Osteocyte (in vitro differentiated cells): ENCODE results near the gene JPT2. TPM values are rescaled to one million over a fixed set of nuclear protein-coding genes. Genes with fewer than 3 reads are reported as not detected.
A peak's percentile ranks its signal among the peaks of the same experiment; 100 is the strongest.

Experiments used
- DNase-seq: peaks from one replicate; pipeline ENCODE4 v3.0.0; 2021; ENCODE audit warnings: mixed read lengths; ENCODE audit not compliant: unreplicated experiment; ENCODE audit errors: extremely low spot score
- H3K27ac Mint-ChIP-seq: one replicate; pipeline ENCODE4 v1.8.0; 2021; ENCODE audit warnings: mild to moderate bottlenecking, mixed read lengths; ENCODE audit not compliant: unreplicated experiment
- H3K27me3 Mint-ChIP-seq: one replicate; pipeline ENCODE4 v1.8.0; 2021; ENCODE audit warnings: mixed read lengths; ENCODE audit not compliant: unreplicated experiment
- H3K36me3 Mint-ChIP-seq: one replicate; pipeline ENCODE4 v1.8.0; 2021; ENCODE audit warnings: mixed read lengths; ENCODE audit not compliant: unreplicated experiment
- H3K4me1 Mint-ChIP-seq: one replicate; pipeline ENCODE4 v1.8.0; 2021; ENCODE audit warnings: mixed read lengths; ENCODE audit not compliant: unreplicated experiment
- H3K4me3 Mint-ChIP-seq: one replicate; pipeline ENCODE4 v1.8.0; 2021; ENCODE audit warnings: mild to moderate bottlenecking, moderate library complexity, mixed read lengths; ENCODE audit not compliant: unreplicated experiment
- H3K9me3 Mint-ChIP-seq: one replicate; pipeline ENCODE4 v1.8.0; 2021; ENCODE audit warnings: mixed read lengths; ENCODE audit not compliant: unreplicated experiment
- total RNA-seq: library from RNA; stranded (reverse); gene quantifications from 2 replicates; pipeline ENCODE4 v1.2.1, GENCODE V29; 2021
- TF ChIP-seq, protein P1 (sequence below): fragments of 200-600 bp; sonication (generic); IDR thresholded peaks from 2 replicates; pipeline ENCODE4 v1.5.0; 2021; ENCODE audit warnings: antibody characterized with exemption, mild to moderate bottlenecking, moderate library complexity

JPT2 gene
- total RNA-seq, 1 donor from 2014 or later, result 53.6 TPM

DNA sequence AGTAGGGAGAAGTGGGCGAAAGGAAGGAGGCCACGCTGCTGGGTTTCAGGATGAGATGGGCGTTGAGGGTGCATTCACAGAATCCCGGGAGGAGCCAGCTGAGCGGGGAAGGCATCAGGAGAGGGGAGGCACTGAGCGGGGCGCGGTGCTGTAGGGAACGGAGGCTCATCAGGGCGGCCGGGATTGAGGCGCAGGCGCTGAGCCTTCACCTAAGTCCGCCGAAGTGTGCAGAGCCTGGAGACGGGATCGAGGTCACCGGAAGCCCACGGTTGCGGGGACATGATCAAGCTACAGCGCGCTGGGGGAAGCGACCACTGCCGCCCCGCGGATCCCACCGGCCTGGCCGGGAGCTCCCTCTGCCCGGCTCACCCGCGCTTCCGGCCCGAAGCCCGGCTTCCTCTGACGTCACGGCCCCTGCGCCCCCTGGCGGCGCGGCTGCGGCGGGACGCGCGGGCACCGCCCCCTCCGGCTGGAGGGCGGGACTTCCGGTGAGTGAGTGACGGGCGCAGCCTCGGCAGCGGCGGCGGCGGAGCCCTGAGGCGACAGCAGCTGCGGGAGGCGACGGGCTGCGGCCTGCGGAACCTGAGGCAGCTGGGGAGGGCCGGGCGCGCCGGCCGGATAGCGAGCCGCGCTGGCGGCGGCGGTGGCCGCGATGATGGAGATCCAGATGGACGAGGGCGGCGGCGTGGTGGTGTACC, 27.8 kb downstream of the JPT2 start, which contains the start of gene MAPK8IP3:
Gene MAPK8IP3, plus strand, starts transcription at position 508 of the 698 bp plus-strand sequence. Its CDS starts 145 bp downstream, at position 653.
- H3K4me3 Mint-ChIP-seq, result peak within 1 kb of the TSS; percentile 95
- no peaks in the 10 kb centered on the region for H3K9me3 Mint-ChIP-seq
- TF ChIP-seq, protein P1, sequence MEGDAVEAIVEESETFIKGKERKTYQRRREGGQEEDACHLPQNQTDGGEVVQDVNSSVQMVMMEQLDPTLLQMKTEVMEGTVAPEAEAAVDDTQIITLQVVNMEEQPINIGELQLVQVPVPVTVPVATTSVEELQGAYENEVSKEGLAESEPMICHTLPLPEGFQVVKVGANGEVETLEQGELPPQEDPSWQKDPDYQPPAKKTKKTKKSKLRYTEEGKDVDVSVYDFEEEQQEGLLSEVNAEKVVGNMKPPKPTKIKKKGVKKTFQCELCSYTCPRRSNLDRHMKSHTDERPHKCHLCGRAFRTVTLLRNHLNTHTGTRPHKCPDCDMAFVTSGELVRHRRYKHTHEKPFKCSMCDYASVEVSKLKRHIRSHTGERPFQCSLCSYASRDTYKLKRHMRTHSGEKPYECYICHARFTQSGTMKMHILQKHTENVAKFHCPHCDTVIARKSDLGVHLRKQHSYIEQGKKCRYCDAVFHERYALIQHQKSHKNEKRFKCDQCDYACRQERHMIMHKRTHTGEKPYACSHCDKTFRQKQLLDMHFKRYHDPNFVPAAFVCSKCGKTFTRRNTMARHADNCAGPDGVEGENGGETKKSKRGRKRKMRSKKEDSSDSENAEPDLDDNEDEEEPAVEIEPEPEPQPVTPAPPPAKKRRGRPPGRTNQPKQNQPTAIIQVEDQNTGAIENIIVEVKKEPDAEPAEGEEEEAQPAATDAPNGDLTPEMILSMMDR, result peak; percentile 97
- peak; percentile 99 for DNase-seq
- peaks cover 13% of the 10 kb centered on the region for H3K36me3 Mint-ChIP-seq
- peak within 1 kb of the TSS; percentile 99 for H3K27ac Mint-ChIP-seq
- peaks cover 35% of the 10 kb centered on the region for H3K4me1 Mint-ChIP-seq
- H3K27me3 Mint-ChIP-seq, result no peaks in the 10 kb centered on the region

DNA sequence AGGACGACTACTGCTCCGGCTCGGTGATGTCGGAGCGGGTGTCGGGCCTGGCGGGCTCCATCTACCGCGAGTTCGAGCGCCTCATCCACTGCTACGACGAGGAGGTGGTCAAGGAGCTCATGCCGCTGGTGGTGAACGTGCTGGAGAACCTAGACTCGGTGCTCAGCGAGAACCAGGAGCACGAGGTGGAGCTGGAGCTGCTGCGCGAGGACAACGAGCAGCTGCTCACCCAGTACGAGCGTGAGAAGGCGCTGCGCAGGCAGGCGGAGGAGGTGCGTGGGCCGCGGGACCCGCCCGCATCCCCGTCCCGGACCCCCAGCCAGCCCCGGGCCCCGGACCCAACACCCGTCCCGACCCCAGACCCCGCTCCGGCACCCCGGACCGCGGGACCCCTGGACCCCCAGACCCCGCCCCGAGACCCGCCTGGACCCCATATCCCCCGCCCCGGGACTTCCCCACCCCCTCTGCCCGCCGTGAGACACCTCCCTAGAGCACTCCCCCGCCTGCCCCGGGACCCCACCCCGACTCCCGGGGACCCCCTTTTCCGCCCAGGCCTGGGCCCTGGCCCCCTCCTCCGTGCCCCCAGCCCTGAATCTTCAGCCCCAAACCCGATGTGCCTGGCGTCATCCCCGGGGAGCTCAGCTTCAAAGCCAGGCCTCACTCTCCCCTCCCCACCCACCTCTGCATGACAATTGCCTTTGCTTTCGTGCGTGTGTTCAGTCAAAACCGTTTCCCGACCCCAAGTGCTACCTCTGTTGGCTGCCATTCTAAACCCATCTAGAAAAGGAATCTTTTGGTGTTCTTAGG, 28.5 kb downstream of the JPT2 start:
- Mint-ChIP-seq H3K9me3 (no peaks in the 10 kb centered on the region), H3K4me1 (peaks cover 40% of the 10 kb centered on the region), H3K27me3 (no peaks in the 10 kb centered on the region), H3K27ac (peak overlapping the region; percentile 86), H3K4me3 (peak overlapping the region; percentile 87), H3K36me3 (peaks cover 9% of the 10 kb centered on the region)
- TF ChIP-seq, protein P1, result no peak
- no peak for DNase-seq

DNA sequence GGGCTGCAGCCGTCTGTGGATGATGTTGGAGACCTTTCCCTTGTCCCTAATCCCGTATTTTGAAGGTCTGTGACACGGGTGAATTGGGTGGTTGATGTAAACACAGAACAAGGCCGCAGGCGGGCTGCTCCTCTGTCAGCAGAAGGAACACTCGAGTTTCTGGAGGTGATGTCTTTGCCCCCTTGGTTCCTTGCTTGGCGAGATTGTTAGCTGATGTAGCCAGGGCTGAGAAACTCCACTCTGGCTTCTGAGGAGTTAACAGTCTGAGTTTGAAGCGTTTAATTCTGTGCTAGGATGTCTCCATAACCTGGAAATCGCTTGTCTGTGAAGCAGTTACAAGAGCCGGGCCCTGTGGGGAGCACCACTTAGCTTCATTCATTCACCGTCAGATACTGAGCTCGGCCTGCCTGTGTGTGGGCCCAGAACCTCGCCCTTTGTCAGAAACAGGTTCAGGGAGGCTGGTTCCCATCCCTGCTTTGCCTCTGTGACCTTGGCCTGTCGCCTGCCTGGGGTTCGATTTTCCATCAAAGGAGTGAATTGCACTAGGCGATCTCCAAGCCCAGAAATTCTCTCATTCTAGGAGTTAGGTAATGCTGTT, 29.2 kb downstream of the JPT2 start:
- H3K9me3 Mint-ChIP-seq, result no peaks in the 10 kb centered on the region
- peak overlapping the region; percentile 86 for H3K27ac Mint-ChIP-seq
- peaks cover 2% of the 10 kb centered on the region for H3K36me3 Mint-ChIP-seq
- no peaks in the 10 kb centered on the region for H3K27me3 Mint-ChIP-seq
- no peak for DNase-seq
- peaks cover 40% of the 10 kb centered on the region for H3K4me1 Mint-ChIP-seq
- TF ChIP-seq, protein P1, result no peak
- H3K4me3 Mint-ChIP-seq, result peak overlapping the region; percentile 87

DNA sequence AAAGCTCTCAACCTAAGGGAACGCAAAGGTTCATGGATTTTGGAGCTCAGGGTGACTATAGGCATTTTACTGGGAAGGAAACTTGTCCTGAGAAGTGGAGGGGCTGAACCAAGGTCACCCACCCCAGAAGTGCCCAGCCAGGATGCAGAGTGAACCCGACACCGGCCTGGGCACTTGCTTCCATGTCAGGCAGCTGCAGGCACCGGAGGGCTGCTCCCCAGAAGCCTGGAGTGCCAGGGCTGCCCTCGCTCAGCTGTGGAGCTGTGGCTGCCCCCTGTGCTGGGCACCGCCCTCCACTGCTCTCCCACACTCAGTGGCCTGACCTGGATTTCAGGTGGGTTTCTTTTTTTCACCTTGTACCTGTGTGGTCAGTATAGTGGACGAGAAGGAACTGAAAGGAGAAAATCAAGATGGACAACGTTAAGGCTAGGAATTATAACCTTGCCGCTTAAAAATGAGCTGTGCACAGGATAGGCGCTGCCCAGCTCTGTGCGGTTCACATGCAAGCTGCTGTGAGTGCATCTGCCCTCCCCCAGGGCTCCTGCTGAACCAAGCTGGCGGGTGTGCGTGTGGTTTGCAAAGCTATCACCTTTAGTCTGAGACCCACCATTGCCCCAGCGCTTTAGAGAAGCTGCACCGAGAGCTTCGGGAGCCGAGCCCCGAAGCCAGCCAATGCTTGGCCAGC, 30.1 kb downstream of the JPT2 start:
- H3K27ac Mint-ChIP-seq, result peak overlapping the region; percentile 86
- no peaks in the 10 kb centered on the region for H3K27me3 Mint-ChIP-seq
- H3K4me1 Mint-ChIP-seq, result peaks cover 46% of the 10 kb centered on the region
- no peaks in the 10 kb centered on the region for H3K36me3 Mint-ChIP-seq
- no peak for DNase-seq
- TF ChIP-seq, protein P1, result no peak
- no peaks in the 10 kb centered on the region for H3K9me3 Mint-ChIP-seq
- peak overlapping the region; percentile 41 for H3K4me3 Mint-ChIP-seq
